ENCODE results near the gene RFTN1.

GRCh38 chr3:16383864-16384263, 129.6 kb downstream of the RFTN1 start:
- TF ChIP-seq ZNF384 (IDR thresholded peaks at IDR 0.05) (no peak), FOXA1 (IDR thresholded peaks at IDR 0.05) (no peak), ELF4 (IDR thresholded peaks at IDR 0.05) (no peak), NFRKB (IDR thresholded peaks at IDR 0.05) (no peak), HDGF (IDR thresholded peaks at IDR 0.05; ENCODE audit: borderline replicate concordance) (no peak), BHLHE40 (IDR thresholded peaks at IDR 0.05; ENCODE audit: borderline replicate concordance) (no peak), L3MBTL2 (conservative IDR thresholded peaks at IDR 0.05) (no peak), CTBP1 (IDR thresholded peaks at IDR 0.05; ENCODE audit: borderline replicate concordance) (no peak)

Data from HEK293T (cell line).